Endothelial cell of umbilical vein (primary cell): ENCODE results near the gene MEI1. TPM values are rescaled to one million over a fixed set of nuclear protein-coding genes. Genes with fewer than 3 reads are reported as not detected.
A peak's percentile ranks its signal among the peaks of the same experiment; 100 is the strongest.

Experiments used
- BruUV-seq: library from RNA; stranded (reverse); fragments of 400-500 nt; replicated peaks from 2 replicates; lab custom pipeline; 2021; lab: Mats Ljungman, UMichigan
- CTCF ChIA-PET: fragments of 300-600, 350-600 bp; sonication (Branson Sonifier 250); formaldehyde crosslinking; loops from one replicate; lab custom pipeline; 2021; ENCODE audit warnings: antibody characterized with exemption, inconsistent platforms; lab: Charles Lee
- POLR2A ChIA-PET: fragments of 300-600, 350-600 bp; sonication (Branson Sonifier 250); formaldehyde crosslinking; loops from one replicate; lab custom pipeline; 2021; ENCODE audit warnings: antibody characterized with exemption, inconsistent platforms; lab: Charles Lee
- DNase-seq: peaks from one replicate; pipeline ENCODE4 v3.0.0-alpha.2; 2011; ENCODE audit warnings: low read depth, low spot score
- FAIRE-seq: peaks from 2 replicates; lab custom pipeline; 2011; peaks lifted over from hg19 to GRCh38; lab: Jason Lieb, UNC
- H2AFZ ChIP-seq: 2 replicates; pipeline ENCODE4 v1.6.0; 2012; ENCODE audit warnings: low read depth, low read length, control low read depth, inconsistent platforms
- H3K27ac ChIP-seq: 2 replicates; pipeline ENCODE4 v1.5.1; 2011; ENCODE audit warnings: low read depth, mild to moderate bottlenecking, control low read depth, low read length, moderate library complexity; ENCODE audit not compliant: insufficient read depth
- H3K27me3 ChIP-seq, 2 experiments: 2 replicates each; pipeline versions ENCODE4 v1.6.0 to v1.6.1; 2011; ENCODE audit warnings: low read length in 2 of 2, mixed read lengths in 1 of 2; ENCODE audit not compliant: control insufficient read depth in 2 of 2, insufficient read depth in 2 of 2
- H3K36me3 ChIP-seq, 2 experiments: 2 replicates in 1 of 2; 3 replicates in 1 of 2; pipeline ENCODE4 v1.5.1; 2011; ENCODE audit warnings: low read length in 2 of 2, mild to moderate bottlenecking in 1 of 2, moderate library complexity in 1 of 2; ENCODE audit not compliant: control insufficient read depth in 2 of 2, insufficient read depth in 2 of 2; ENCODE audit errors: extremely low read depth in 1 of 2
- H3K4me1 ChIP-seq: 3 replicates; pipeline ENCODE4 v1.5.1; 2011; ENCODE audit warnings: mild to moderate bottlenecking, low read length; ENCODE audit not compliant: control insufficient read depth, insufficient read depth; ENCODE audit errors: extremely low read depth
- H3K4me2 ChIP-seq: 2 replicates; pipeline ENCODE4 v1.6.1; 2011; ENCODE audit warnings: low read length, control low read depth, mixed read lengths; ENCODE audit not compliant: insufficient read depth
- H3K4me3 ChIP-seq, 3 experiments: fragments of 200-600 bp in 1 of 3; sonication (generic), shearing (Covaris generic) in 1 of 3; replicated peaks in 1 of 3; 2 replicates each; pipeline ENCODE4 v1.5.1; 2011 to 2016; ENCODE audit warnings: control low read depth in 3 of 3, low read length in 3 of 3, mild to moderate bottlenecking in 2 of 3, inconsistent platforms in 1 of 3, low read depth in 1 of 3, moderate library complexity in 1 of 3; ENCODE audit not compliant: insufficient read depth in 1 of 3
- H3K79me2 ChIP-seq: 2 replicates; pipeline ENCODE4 v1.6.0; 2012; ENCODE audit warnings: low read length, inconsistent platforms; ENCODE audit not compliant: control insufficient read depth, insufficient read depth
- H3K9ac ChIP-seq: replicated peaks from 2 replicates; pipeline ENCODE3; 2011; ENCODE audit warnings: low read length, control low read depth; ENCODE audit not compliant: insufficient read depth; ENCODE audit errors: extremely low read depth
- H3K9me1 ChIP-seq: replicated peaks from 3 replicates; pipeline ENCODE4 v1.6.0; 2011; ENCODE audit warnings: mild to moderate bottlenecking, low read length; ENCODE audit not compliant: control insufficient read depth, insufficient read depth; ENCODE audit errors: extremely low read depth
- H3K9me3 ChIP-seq: replicated peaks from 2 replicates; pipeline ENCODE4 v1.5.1; 2012; ENCODE audit warnings: low read length, inconsistent platforms; ENCODE audit not compliant: control insufficient read depth, insufficient read depth
- H4K20me1 ChIP-seq: replicated peaks from 2 replicates; pipeline ENCODE3; 2011; ENCODE audit warnings: mild to moderate bottlenecking, low read length; ENCODE audit not compliant: control insufficient read depth, insufficient read depth; ENCODE audit errors: extremely low read depth
- FOS ChIP-seq: IDR thresholded peaks from 2 replicates; pipeline ENCODE4 v1.6.1; 2011; ENCODE audit warnings: mild to moderate bottlenecking, low read length, moderate library complexity, borderline replicate concordance; ENCODE audit not compliant: insufficient read depth
- GATA2 ChIP-seq: IDR thresholded peaks from 2 replicates; pipeline ENCODE4 v1.7.0; 2011; ENCODE audit warnings: low read depth, mild to moderate bottlenecking, moderate library complexity, mixed read lengths, low read length; ENCODE audit not compliant: insufficient read length, insufficient read depth
- JUN ChIP-seq: IDR thresholded peaks from 2 replicates; pipeline ENCODE4 v1.6.1; 2011; ENCODE audit warnings: borderline replicate concordance, low read depth; ENCODE audit not compliant: insufficient read length, insufficient read depth
- MYC ChIP-seq: IDR thresholded peaks from one replicate; pipeline ENCODE4 v1.6.1; 2011; ENCODE audit warnings: mild to moderate bottlenecking, low read depth, low read length
- POLR2A ChIP-seq: IDR thresholded peaks from 2 replicates; pipeline ENCODE4 v1.6.1; 2012; ENCODE audit warnings: low read depth, mild to moderate bottlenecking, control low read depth, low read length
- POLR2AphosphoS5 ChIP-seq: IDR thresholded peaks from 2 replicates; pipeline ENCODE4 v1.6.1; 2012; ENCODE audit warnings: low read depth, mild to moderate bottlenecking, control low read depth, low read length, moderate library complexity; ENCODE audit not compliant: insufficient read depth
- dilution Hi-C: fragments of 300-500 bp; cut with MboI; formaldehyde crosslinking; loops from one replicate; pipeline ENCODE4 v1.15.0; 2019; ENCODE audit warnings: low sequenced_read_pairs; ENCODE audit not compliant: extremely low pct_ligation_motif_present
- intact Hi-C: fragments of 100-400 bp; cut with micrococcal nuclease; formaldehyde crosslinking; loops from one replicate; pipeline ENCODE4 v1.10.0; 2022
- polyA plus RNA-seq, 4 experiments: library from polyadenylated mRNA; depleted of rRNA in 3 of 4; stranded (reverse) in 3 of 4; unstranded in 1 of 4; fragments of >200 nt; gene quantifications; 2 replicates each; pipeline versions ENCODE4 v1.2.1 to v1.2.3, GENCODE V29; 2011 to 2012; ENCODE audit warnings: missing spikeins in 1 of 4
- total RNA-seq: library from RNA; stranded (reverse); gene quantifications from 2 replicates; pipeline ENCODE4 v1.2.3, GENCODE V29; 2021
- TF ChIP-seq, protein P1 (sequence below), 2 donors: IDR thresholded peaks; 1 replicate in 1 of 2; 2 replicates in 1 of 2; pipeline ENCODE4 v1.5.1; 2011; ENCODE audit warnings: low read length in 2 of 2, mild to moderate bottlenecking in 2 of 2, moderate library complexity in 2 of 2, control low read depth in 1 of 2, inconsistent platforms in 1 of 2, low read depth in 1 of 2; ENCODE audit not compliant: insufficient read depth in 1 of 2; ENCODE audit errors: extremely low read depth in 1 of 2

MEI1 gene
- total and polyA plus RNA-seq, 2 donors (not counting 3 experiments of a cell fraction or from before 2014, with no cell fraction given): 1.5 to 1.9 TPM

DNA sequence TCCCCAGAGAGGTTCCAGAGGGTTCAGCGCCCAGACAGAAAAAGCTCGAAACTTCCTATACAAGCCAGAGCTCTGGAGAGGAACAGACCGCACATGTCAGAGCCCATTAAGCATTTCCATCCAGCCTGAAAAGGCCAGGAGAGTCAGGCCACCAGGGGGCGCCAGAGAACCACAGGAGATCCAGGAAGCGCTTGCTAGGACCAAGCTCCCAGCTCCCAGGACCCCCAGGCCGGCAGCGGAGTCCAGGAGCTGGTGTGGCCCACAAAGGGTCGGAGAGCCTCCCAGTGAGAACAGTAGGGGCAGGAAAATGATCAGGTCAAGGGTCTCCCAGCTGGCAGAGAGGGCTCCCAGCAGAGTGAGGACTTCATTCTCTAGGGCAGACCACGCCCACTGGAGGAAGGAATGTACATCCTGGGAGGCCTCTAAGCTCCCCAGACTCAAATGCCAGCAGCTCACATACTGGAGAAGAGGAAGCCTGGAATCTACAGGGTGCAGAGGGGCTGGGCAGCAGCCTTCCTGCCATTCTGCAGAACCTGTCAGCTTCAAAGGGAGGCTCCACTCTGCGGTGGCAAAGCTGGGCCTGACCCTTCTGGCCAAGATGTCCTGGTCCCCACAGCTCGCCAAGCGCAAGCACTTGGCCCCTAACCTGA lies 2.1 kb upstream of the MEI1 start:
- no peaks in the 10 kb centered on the region for H3K9me1 ChIP-seq
- H3K36me3 ChIP-seq: no peaks in the 10 kb centered on the region
- no peak overlapping the region for H3K4me3 ChIP-seq
- no peak overlapping the region for H3K9ac ChIP-seq
- H2AFZ ChIP-seq: peak overlapping the region; percentile 46
- ChIA-PET CTCF (interaction anchor here (0.6 to 3.7 kb wide), 71 partner anchors 9 to 776 kb away, joined by 3 to 127 read pairs (median 5); partner anchors contain the start of genes CCDC134, CENPM, NAGA and NDUFA6), POLR2A (interaction anchor here (0.7 kb wide), 1 partner anchor 9 kb away, joined by 3 read pairs; the partner anchor contains the start of gene SNU13)
- no peak overlapping the region for H3K27ac ChIP-seq
- no peaks in the 10 kb centered on the region for H3K79me2 ChIP-seq
- no peaks in the 10 kb centered on the region for H3K27me3 ChIP-seq
- peaks cover 3% of the 10 kb centered on the region for H3K4me1 ChIP-seq
- FAIRE-seq (peak; percentile 97), DNase-seq (peak; percentile 87)
- no peak for TF ChIP-seq POLR2A
- no peak for TF ChIP-seq FOS
- no peak for TF ChIP-seq POLR2AphosphoS5
- TF ChIP-seq MYC: no peak
- TF ChIP-seq, protein P1, sequence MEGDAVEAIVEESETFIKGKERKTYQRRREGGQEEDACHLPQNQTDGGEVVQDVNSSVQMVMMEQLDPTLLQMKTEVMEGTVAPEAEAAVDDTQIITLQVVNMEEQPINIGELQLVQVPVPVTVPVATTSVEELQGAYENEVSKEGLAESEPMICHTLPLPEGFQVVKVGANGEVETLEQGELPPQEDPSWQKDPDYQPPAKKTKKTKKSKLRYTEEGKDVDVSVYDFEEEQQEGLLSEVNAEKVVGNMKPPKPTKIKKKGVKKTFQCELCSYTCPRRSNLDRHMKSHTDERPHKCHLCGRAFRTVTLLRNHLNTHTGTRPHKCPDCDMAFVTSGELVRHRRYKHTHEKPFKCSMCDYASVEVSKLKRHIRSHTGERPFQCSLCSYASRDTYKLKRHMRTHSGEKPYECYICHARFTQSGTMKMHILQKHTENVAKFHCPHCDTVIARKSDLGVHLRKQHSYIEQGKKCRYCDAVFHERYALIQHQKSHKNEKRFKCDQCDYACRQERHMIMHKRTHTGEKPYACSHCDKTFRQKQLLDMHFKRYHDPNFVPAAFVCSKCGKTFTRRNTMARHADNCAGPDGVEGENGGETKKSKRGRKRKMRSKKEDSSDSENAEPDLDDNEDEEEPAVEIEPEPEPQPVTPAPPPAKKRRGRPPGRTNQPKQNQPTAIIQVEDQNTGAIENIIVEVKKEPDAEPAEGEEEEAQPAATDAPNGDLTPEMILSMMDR (IDR thresholded peaks at IDR 0.05; ENCODE audit: extremely low read depth in 1 of 2, insufficient read depth in 1 of 2, low read depth in 1 of 2, low read length in 2 of 2): peak; percentile 98 to 99
- TF ChIP-seq JUN: no peak
- no peak for TF ChIP-seq GATA2
- no peaks in the 10 kb centered on the region for H3K9me3 ChIP-seq
- no peaks in the 10 kb centered on the region for H4K20me1 ChIP-seq
- BruUV-seq: no TSS peak
- intact Hi-C loops: loop anchor here (1.0 to 10.0 kb wide), 9 partner anchors 30 to 418 kb away; partner anchors contain the start of genes CCDC134, NDUFA6 and SREBF2
- dilution Hi-C loops: no loop called here
- no peak overlapping the region for H3K4me2 ChIP-seq
